ENCODE measurements around the gene WDR89. TPM values are rescaled to one million over a fixed set of nuclear protein-coding genes. Genes with fewer than 3 reads are reported as not detected.
"Not testable (repeated sequence)": the region's sequence is repeated elsewhere in the genome, so short reads cannot be mapped to it uniquely, and the experiment has no call there.

Gene WDR89
- polyA plus RNA-seq, 3 donors from 2014 or later, result 8.7 to 16.2 (median 13.8) TPM

DNA sequence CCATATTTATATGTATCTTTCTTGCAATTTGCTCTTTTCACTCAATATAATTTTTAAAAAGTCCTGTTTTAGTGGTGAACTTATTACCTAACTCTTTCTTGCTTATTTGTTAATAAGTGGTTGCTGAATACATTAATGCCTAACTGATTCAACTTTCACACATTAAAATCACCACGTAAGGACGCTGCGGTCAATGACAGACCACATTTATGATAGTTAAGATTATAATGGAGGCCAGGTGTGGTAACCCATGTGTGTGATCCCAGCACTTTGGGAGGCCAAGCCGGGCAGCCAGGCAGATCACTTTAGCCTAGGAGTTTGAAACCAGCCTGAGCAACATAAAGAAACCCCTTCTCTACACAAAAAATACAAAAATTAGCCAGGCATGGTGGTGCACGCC is 37.0 kb downstream of the WDR89 start:
- Mint-ChIP-seq H3K4me1 (peaks cover 3 to 28% of the 10 kb centered on the region in 2 donors), H3K27ac (no peak overlapping the region), H3K9me3 (no peaks in the 10 kb centered on the region), H3K27me3 (ENCODE audit: low read depth in 3 of 3) (no peaks in the 10 kb centered on the region), H3K36me3 (peaks cover 9 to 12% (median 9%) of the 10 kb centered on the region in 3 donors), H3K4me3 (no peak overlapping the region)
- no peak for DNase-seq

DNA sequence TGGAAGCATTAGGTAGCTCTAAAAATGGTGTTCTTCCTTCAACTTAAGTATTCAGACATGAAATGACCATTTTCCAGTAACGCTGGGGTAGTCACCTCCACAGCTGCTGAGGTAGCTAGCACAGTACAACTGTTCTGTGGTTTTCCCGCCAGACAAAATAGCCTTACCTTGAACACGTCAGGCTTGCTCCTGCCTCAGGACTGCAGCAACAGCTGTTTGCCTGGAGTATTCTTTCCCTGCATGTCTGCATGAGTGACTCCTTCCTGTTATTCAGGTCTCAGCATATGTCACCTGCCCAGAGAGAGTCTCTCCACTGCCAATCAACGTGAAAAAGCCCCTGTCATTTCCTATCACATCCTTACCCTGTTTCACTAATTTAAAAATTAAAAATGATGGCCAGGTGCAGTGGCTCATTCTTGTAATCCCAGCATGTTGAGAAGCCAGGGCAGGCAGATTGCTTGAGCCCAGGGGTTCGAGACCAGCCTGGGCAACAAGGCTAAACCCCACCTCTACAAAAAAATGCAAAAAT is 37.9 kb downstream of the WDR89 start:
- peaks cover 15 to 17% (median 16%) of the 10 kb centered on the region in 3 donors for H3K36me3 Mint-ChIP-seq
- H3K4me3 Mint-ChIP-seq, result no peak overlapping the region
- H3K27ac Mint-ChIP-seq, result peak overlapping the region in 3 of 6 donors; percentile 17 to 62 (median 49)
- no peaks in the 10 kb centered on the region for H3K9me3 Mint-ChIP-seq
- peaks cover 3 to 28% of the 10 kb centered on the region in 2 donors for H3K4me1 Mint-ChIP-seq
- no peak for DNase-seq
- H3K27me3 Mint-ChIP-seq (ENCODE audit: low read depth in 3 of 3), result no peaks in the 10 kb centered on the region

DNA sequence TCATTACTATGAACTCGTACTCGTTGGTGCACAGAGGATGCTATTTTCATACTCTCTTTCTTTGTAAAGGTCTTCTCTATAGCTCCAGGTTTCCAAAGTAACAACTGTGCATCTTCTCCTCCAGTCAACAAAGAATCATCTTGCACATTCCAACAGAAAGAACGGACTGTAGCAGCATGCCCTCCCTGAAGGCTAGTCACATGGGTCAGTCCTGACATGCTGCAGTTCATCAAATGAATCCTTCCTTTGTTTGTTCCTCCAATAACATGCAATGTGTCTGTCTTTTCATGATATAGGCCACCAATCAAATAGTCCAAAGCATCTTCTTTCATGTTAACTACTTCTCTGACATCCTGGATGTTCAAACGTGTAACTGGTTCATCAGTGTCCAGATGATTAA is 42.9 kb downstream of the WDR89 start:
- Mint-ChIP-seq H3K4me1 (peaks cover 0 to 9% of the 10 kb centered on the region in 2 donors), H3K4me3 (no peak overlapping the region), H3K9me3 (peaks cover 0 to 4% (median 3%) of the 10 kb centered on the region in 6 donors), H3K36me3 (peaks cover 41 to 54% (median 49%) of the 10 kb centered on the region in 3 donors), H3K27me3 (ENCODE audit: low read depth in 3 of 3) (no peaks in the 10 kb centered on the region), H3K27ac (no peak overlapping the region)
- no peak for DNase-seq

DNA sequence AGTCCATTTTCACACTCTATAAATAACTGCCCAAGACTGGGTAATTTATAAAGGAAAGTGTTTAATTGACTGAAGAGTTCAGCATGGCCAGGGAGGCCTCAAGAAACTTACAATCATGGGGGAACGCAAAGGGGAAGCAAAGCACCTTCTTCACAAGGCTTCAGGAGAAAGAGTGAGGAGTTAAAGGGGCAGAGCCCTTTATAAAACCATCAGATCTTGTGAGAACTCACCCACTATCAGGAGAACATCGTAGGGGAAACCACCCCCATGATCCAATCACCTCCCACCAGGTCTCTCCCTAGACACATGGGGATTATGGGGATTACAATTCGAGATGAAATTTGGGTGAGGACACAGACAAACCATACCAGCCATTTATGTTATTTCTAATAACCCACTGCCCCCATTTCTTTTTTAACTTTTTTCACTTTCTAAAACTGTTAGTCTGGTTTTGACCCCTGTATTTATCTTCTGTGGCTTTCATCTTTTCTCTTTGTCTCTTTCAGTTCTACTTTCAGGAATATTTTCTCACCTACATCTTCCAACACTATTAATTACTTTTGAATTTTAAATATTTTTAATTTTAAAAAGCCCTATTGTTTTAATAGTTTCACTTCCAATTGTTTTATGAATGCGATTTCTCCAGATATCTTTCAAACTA is 44.5 kb downstream of the WDR89 start:
- Mint-ChIP-seq H3K4me1 (no peaks in the 10 kb centered on the region), H3K36me3 (peaks cover 36 to 49% (median 49%) of the 10 kb centered on the region in 3 donors), H3K4me3 (no peak overlapping the region)

DNA sequence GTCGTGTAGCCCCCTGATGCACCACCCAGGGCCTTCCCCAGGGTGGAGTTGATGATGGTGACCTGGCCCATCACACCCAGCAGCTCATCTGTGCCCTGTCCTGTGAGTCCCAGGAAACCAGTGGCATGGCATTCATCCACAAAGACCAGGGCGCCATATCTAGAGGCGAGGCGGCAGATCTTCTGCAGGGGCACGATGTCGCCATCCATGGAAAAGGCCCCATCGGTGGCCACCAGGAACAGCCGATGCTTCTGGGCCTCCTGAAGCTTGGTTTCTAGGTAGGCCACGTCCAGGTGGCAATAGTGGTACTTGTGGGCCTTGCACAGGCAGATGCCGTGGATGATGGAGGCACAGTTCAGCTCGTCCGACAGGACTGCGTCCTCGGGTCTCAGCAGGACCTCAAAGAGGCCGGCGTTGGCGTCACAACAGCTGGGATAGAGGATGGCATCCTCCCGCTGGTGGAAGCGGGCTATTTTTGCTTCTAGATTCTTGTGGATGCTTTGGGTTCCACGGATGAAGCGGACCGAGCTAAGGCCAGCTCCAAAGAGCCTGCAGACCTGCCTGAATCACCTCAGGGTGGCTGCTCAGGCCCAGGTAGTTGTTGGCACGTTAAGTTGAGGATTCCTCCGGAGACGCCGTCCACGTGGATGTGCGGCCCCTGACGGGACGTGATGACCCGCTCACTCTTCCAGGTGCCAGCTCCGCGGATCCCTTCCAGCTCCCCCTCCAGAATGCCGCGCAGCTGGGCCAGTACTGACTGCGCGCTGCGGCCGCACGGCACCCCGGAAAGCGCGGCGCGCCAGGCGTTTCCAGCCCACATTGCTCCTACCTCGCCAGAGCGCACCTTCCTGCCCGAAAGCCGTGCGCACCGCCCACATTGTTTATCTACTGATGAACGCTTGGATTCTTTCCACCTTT is 47.0 kb downstream of the WDR89 start:
- no peak overlapping the region for H3K4me3 Mint-ChIP-seq
- no peak for DNase-seq
- H3K27me3 Mint-ChIP-seq (ENCODE audit: low read depth in 3 of 3), result no peaks in the 10 kb centered on the region
- H3K4me1 Mint-ChIP-seq, result no peaks in the 10 kb centered on the region
- peaks cover 0 to 5% (median 3%) of the 10 kb centered on the region in 6 donors for H3K9me3 Mint-ChIP-seq
- H3K27ac Mint-ChIP-seq, result no peak overlapping the region
- peaks cover 32 to 45% (median 41%) of the 10 kb centered on the region in 3 donors for H3K36me3 Mint-ChIP-seq

More for the DNA sequence above, 44.5 kb downstream of the WDR89 start:
- Mint-ChIP-seq H3K27ac (peak overlapping the region in 1 of 6 donors; percentile 18), H3K27me3 (ENCODE audit: low read depth in 3 of 3) (no peaks in the 10 kb centered on the region), H3K9me3 (peaks cover 0 to 5% (median 3%) of the 10 kb centered on the region in 6 donors)
- no peak for DNase-seq

DNA sequence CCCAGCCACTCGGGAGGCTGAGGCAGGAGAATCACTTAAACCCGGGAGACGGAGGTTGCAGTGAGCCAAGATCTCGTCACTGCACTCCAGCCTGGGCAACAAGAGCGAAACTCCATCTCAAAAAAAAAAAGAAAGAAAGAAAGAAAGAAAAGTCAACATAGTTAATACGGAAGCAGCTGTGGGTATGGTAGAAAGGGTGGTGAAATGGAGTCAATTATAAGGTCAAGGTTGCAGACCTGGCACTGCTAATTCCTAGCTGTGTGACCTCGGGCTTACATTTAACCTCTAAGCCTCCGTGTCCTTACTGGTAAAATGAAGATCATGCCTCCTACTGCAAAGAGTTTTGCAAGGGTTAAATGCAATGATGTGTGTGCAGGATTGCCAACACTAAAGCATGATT is 58.6 kb downstream of the WDR89 start:
- H3K27me3 Mint-ChIP-seq (ENCODE audit: low read depth in 3 of 3); DNase-seq; H3K27ac Mint-ChIP-seq; H3K9me3 Mint-ChIP-seq; H3K36me3 Mint-ChIP-seq; H3K4me3 Mint-ChIP-seq; H3K4me1 Mint-ChIP-seq: not testable (repeated sequence)

DNA sequence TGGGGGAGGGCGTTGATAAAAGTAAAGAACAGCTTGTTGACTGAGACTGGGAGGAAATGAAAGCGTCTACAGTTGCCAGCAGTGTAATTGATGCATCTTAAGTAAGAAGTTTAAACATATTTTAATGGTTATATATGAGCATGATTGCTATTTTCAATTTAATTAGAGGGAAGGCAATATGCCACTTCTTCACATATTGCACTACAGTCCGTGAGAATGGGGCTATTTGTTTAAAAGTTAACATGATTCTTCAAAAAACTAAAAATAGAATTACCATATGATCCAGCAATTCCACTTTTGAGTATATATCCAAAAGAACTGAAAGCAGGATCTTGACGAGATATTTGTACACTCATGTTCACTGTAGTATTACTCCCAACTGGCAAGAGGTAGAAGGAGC is 60.2 kb downstream of the WDR89 start:
- H3K27me3 Mint-ChIP-seq (ENCODE audit: low read depth in 3 of 3), result peaks cover 0 to 7% (median 1%) of the 10 kb centered on the region in 3 donors

DNA sequence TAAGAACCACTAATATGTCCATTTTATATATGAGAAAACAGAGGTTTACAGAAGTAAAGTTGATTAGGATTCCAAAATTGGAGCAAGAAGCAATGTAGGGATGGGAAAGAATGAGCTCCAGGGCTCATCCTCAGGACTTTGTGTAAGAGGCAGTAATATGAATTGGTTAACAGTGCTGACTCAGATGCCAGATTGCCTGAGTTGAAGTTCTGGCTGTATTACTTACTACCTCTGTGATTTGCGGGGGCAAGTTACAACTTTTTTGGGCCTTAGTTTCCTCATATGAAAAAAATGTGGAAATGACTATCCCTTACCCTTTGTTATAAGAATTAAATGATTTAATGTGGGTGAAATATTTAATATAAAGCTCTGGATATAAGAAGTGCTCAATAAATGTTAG is 63.4 kb downstream of the WDR89 start:
- no peak overlapping the region for H3K4me3 Mint-ChIP-seq
- no peaks in the 10 kb centered on the region for H3K9me3 Mint-ChIP-seq
- no peaks in the 10 kb centered on the region for H3K4me1 Mint-ChIP-seq
- H3K27me3 Mint-ChIP-seq (ENCODE audit: low read depth in 3 of 3), result peaks cover 0 to 5% (median 0%) of the 10 kb centered on the region in 3 donors
- DNase-seq, result no peak
- no peaks in the 10 kb centered on the region for H3K36me3 Mint-ChIP-seq
- H3K27ac Mint-ChIP-seq, result no peak overlapping the region

More for the DNA sequence above, 60.2 kb downstream of the WDR89 start:
- no peak overlapping the region for H3K27ac Mint-ChIP-seq
- H3K4me1 Mint-ChIP-seq, result no peaks in the 10 kb centered on the region
- H3K4me3 Mint-ChIP-seq, result no peak overlapping the region
- DNase-seq, result no peak
- H3K9me3 Mint-ChIP-seq, result no peaks in the 10 kb centered on the region
- no peaks in the 10 kb centered on the region for H3K36me3 Mint-ChIP-seq

DNA sequence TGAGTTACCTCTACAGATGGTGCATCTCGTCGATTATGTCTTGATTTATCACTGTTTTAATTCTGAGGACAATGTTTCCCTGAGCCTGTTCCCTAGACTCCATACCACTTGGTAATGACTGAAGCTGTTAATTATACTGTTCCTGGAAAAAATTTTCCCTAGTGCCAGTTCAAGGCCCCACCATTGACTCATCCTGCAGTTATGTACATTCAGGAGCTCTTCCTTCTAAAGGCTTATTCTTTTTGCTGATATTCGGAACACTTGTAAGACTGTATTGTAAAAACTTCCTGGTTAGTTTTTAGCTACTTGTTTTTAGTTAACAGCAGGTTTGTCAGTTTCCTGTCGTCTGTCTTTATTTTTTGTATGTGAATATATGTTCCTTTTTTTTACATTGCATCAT is 68.1 kb downstream of the WDR89 start:
- H3K27ac Mint-ChIP-seq, result no peak overlapping the region
- H3K36me3 Mint-ChIP-seq, result no peaks in the 10 kb centered on the region
- DNase-seq, result no peak
- no peak overlapping the region for H3K4me3 Mint-ChIP-seq
- H3K9me3 Mint-ChIP-seq, result no peaks in the 10 kb centered on the region
- no peaks in the 10 kb centered on the region for H3K4me1 Mint-ChIP-seq
- no peaks in the 10 kb centered on the region for H3K27me3 Mint-ChIP-seq (ENCODE audit: low read depth in 3 of 3)

DNA sequence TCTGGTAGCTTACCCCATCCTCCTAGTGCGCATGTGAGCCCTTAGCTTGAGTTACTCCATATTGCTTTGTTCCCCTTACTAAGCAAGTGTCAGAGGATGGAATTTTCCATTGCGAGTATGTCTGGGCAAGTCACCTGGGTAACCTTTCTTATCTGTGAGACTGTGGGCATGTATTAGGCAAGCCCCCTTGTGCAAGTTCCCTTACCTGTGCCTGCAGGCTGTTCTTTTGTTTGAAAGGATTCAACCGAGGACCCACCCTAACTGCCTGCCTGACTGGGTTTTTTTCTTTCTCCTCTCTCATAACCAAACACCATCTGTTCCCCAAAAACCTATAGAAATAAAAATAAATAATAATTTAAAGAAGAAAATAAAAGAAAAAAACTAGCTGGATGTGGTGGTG is 76.2 kb downstream of the WDR89 start:
- Mint-ChIP-seq H3K4me1 (no peaks in the 10 kb centered on the region), H3K27ac (no peak overlapping the region), H3K4me3 (no peak overlapping the region), H3K9me3 (no peaks in the 10 kb centered on the region), H3K27me3 (ENCODE audit: low read depth in 3 of 3) (peaks cover 0 to 9% (median 2%) of the 10 kb centered on the region in 3 donors), H3K36me3 (no peaks in the 10 kb centered on the region)
- no peak for DNase-seq

DNA sequence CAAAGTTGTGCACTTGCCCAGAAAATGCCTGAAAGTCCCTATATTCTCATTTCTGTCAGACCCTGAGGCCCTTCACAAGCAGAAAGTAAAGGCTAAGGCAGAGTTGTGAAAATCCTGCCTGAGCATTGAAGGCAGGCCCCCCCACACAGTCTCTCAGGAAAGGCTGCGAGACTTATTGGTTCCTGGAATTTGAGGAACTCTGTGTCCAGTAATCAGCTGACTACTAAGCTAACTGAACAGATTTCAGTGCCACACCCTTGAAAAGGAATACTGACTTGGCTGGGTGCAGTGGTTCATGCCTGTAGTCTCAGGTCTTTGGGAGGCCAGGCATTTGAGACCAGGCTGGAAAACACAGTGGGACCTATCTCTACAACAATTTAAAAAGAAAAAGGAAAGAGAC is 77.4 kb downstream of the WDR89 start:
- Mint-ChIP-seq H3K27me3 (ENCODE audit: low read depth in 3 of 3) (peaks cover 0 to 9% (median 2%) of the 10 kb centered on the region in 3 donors), H3K9me3 (no peaks in the 10 kb centered on the region), H3K4me1 (no peaks in the 10 kb centered on the region), H3K4me3 (no peak overlapping the region), H3K27ac (no peak overlapping the region), H3K36me3 (no peaks in the 10 kb centered on the region)
- DNase-seq, result no peak

DNA sequence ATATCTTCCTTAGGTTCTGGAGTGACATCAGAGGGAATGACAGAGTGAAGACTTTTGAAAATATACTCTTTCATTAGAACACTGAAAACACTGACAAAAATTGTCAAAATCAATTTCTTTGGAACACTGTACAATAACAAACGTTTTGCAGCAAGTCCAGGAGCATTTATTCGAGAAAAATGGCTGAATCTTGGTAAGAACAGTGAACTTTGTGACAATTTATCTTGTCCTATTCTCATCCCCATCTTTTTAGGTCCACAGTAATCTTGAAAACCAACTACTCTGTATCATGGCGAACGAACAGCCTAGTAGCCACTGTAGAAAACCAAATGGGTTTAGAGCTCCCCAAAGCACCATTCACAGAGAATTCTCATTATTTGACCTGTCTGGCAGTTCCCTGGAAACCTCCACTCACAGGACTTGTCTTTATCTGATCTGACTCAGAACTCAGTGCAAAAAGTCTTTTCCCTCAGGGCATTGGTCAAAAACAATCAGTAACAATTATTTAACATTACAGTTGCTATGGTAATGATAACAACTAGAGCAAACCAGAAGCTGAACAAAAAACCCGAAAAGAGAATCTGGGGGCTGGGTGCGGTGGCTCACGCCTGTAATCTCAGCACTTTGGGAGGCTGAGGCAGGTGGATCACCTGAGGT is 78.2 kb downstream of the WDR89 start:
- no peaks in the 10 kb centered on the region for H3K4me1 Mint-ChIP-seq
- no peaks in the 10 kb centered on the region for H3K36me3 Mint-ChIP-seq
- H3K27ac Mint-ChIP-seq, result no peak overlapping the region
- peaks cover 0 to 9% (median 2%) of the 10 kb centered on the region in 3 donors for H3K27me3 Mint-ChIP-seq (ENCODE audit: low read depth in 3 of 3)
- no peak for DNase-seq
- H3K4me3 Mint-ChIP-seq, result no peak overlapping the region
- no peaks in the 10 kb centered on the region for H3K9me3 Mint-ChIP-seq

DNA sequence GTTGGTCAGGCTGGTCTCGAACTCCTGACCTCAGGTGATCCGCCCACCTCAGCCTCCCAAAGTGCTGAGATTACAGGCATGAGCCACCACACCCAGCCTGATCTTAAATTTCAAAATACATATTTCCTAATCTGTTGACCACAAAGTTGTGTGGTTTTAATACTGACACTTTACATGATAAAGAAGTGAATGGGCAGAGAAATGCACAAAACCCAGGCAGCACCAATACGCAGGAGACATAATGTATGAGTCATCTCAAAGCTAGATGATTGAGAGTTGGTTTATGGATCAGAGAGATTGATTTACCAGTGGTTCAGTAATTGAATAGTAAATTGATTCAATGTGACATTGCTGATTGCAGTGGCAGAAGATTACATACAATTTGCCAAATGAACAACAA is 79.3 kb downstream of the WDR89 start:
- Mint-ChIP-seq H3K4me1 (no peaks in the 10 kb centered on the region), H3K9me3 (no peaks in the 10 kb centered on the region), H3K27me3 (ENCODE audit: low read depth in 3 of 3) (peaks cover 0 to 9% (median 2%) of the 10 kb centered on the region in 3 donors), H3K4me3 (no peak overlapping the region), H3K36me3 (no peaks in the 10 kb centered on the region), H3K27ac (no peak overlapping the region)
- no peak for DNase-seq

DNA sequence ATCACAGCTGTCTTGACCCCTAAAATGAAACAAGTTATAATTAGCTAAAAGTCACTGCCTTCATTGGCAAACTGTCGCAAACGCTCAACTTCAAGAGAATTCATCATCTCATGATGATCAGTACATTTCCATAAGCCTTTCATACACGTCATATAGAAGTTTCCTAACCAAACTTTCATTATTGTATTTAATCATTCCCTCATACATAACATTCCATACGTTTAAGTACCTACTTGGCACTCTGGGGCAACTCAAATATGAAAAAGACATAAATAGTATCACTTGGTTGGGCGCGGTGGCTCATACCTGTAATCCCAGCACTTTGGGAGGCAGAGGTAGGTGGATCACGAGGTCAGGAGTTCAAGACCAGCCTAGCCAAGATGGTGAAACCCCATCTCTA is 86.1 kb downstream of the WDR89 start:
- H3K4me3 Mint-ChIP-seq, result no peak overlapping the region
- H3K4me1 Mint-ChIP-seq, result no peaks in the 10 kb centered on the region
- no peaks in the 10 kb centered on the region for H3K9me3 Mint-ChIP-seq
- DNase-seq, result no peak
- H3K27me3 Mint-ChIP-seq (ENCODE audit: low read depth in 3 of 3), result peaks cover 2% of the 10 kb centered on the region in 3 donors
- H3K27ac Mint-ChIP-seq, result no peak overlapping the region
- H3K36me3 Mint-ChIP-seq, result no peaks in the 10 kb centered on the region
